NCI-H1694 (cell line): Measurements from ENCODE around the gene MAST3.
"Not testable (repeated sequence)": the region's sequence is repeated elsewhere in the genome, so short reads cannot be mapped to it uniquely, and the experiment has no call there.

Source experiments
- DNase-seq: peaks from one replicate; lab custom pipeline; 2025; lab: John Stamatoyannopoulos, UW

Gene MAST3

DNA sequence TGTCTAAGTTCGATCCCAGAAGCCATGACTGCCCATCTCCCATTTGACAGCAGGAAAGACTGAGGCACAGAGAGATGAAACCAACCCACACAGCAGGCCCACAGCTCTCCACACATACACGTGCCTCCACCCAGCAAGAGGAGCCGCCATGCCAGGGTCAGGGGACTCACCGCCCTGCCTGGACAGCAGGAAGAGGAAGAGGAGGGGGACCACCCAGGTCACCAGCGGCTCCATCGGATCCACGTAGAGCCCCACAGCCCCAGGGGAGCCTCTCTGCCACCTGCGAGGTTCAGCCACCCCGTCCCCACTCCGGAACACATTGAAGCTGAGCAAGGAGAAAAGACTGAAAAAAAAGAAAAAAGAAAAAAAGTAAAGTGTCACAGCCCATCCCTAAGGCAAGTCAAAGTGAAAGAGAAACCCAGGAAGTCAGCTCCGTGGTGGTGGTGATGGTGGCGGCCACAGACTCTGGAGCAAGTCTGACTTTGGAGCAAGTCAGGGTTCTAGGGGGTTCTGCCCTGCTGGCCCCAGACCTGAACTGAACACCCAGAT lies 10.9 kb upstream of the MAST3 start, which contains the start of gene IL12RB1:
IL12RB1 (minus strand) TSS at position 345 of the 549 bp plus-strand sequence; CDS start at position 234, 111 bp downstream.
- DNase-seq, result no peak

DNA sequence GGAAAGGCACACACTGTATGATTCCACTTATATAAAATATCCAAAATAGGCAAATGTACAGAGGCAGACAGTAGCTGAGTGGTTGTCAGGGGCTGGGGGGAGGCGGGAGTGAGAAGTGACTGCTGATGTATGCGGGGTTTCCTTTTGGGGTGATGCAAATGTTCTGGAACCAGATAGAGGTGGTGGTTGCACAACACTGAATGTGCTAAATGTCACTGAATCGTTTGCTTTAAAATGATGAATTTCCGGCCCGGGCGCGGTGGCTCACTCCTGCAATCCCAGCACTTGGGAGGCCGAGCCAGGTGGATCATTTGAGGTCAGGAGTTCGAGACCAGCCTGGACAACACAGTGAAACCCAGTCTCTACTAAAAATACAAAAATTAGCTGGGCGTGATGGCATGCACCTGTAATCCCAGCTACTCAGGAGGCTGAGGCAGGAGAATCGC lies 8.5 kb upstream of the MAST3 start:
- DNase-seq, result not testable (repeated sequence)

DNA sequence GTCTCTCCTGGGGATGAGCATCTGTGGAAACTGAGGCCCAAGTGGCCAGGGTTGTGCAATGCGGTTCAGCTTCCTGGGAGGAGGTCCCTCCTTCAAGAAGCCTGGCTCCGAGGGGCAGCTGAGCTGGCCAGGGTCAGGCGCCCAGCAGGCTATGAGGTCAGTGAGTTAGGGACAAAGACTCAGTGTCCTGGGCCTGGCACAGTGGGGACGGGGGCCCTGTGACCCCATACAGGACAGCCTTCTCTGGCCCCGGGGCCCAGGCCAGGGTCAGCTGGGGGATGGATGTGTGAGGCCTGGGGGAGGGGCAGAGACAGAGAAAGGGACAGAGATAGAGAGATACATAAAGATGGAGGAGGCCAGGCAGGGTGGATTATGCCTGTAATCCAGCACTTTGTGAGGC lies 7.9 kb upstream of the MAST3 start:
- DNase-seq, result no peak

DNA sequence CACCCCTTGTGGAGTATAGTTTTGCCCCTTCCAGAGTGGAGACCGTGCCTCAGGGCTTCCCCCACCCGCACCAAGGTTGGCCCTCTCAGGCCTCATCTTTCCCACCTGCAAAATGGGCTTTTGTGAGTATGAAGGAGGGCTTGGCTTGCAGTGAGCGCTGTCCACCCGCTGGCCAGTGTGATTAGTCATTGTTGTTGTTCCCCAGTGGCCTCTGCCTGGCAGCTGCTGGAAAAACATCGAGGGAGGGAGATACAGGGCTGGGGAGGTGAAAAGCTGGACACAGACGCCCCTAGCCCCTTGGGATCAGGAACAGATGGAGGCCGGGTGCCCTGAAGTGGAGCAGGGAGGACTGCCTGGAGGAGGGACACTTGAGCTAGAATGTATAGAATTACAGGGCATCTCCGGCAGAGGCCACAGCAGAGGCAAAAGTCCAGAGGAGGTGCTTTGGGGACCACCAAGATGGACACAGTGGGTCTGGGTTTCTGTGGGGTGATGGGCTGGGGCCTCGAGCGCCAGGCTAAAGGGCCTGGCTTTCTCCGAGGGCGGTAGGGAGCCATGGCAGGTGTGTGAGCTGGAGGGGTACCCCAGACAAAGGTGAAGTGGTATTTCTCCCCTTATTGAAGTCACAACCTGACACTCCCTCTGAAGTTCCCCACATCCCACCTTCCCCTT lies 6.9 kb upstream of the MAST3 start:
- no peak for DNase-seq

DNA sequence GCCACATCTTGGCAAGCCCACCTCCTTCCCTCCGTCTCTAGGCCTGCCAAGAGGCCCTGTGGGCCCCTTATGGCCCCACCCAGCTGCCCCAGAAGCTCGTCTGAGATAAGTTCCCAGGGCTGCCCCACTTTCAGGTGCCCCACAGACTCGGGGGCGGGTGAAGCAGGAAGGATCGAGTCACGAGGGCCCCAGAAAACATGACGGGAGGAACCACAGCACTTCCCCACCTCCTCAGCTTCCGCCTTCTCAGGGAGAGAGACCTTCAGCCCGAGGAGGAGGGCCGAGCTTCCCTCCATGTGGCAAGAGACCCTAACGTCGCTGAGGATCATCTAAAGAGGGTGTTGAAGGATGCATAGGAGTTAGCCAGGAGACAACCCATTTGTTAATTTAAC lies 6.4 kb upstream of the MAST3 start:
- DNase-seq, result no peak

DNA sequence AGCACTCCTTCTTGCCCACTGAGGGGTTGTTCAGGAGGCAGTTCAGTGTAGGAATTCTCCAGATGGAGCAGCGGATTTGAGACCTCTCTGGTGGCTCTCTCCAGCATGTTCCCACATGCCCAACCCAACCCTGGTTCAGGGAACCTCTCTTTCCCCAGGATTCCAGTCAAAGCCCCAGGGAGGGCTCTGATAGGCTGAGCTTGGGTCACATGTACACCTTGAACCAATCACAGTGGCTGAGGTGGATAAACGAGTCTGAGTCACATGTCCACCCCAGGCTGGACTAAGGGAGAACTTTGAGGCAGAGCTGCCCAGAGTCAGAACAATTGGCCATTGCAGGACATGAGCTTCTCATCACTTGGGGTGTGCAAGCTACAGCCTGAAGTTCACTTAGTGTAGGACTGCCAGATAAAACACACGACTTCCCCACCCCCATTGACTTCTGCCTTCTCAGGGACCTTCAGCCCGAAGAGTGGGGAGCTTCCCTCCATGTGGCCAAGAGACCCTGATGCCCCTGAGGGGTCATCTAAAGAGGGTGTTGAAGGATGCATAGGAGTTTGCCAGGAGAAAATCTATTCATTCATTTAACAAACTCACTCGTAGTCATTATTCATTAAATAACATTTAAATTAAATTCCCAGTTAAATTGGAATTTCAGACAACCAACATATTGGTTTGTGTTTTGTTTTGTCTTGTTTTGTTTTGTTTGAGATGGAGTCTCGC lies 4.0 kb upstream of the MAST3 start:
- no peak for DNase-seq

DNA sequence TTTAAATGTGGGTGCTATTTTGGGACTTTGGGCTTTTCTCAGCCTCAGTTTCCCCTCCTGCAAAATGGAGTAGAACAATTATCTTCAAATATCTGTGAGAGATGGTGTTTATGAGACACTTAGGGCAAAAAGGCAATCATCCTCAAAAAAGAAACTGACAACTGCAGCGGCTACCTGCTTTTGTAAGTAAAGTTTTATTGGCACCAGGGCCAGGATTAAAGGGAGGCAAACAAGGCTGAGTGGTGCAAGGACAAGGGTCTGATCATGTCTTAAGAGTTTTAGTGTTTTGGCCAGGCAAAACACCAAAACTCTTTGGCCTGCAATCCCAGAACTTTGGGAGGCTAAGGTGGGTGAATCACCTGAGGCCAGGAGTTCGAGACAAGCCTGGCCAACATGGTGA lies 1.3 kb upstream of the MAST3 start:
- DNase-seq, result no peak

DNA sequence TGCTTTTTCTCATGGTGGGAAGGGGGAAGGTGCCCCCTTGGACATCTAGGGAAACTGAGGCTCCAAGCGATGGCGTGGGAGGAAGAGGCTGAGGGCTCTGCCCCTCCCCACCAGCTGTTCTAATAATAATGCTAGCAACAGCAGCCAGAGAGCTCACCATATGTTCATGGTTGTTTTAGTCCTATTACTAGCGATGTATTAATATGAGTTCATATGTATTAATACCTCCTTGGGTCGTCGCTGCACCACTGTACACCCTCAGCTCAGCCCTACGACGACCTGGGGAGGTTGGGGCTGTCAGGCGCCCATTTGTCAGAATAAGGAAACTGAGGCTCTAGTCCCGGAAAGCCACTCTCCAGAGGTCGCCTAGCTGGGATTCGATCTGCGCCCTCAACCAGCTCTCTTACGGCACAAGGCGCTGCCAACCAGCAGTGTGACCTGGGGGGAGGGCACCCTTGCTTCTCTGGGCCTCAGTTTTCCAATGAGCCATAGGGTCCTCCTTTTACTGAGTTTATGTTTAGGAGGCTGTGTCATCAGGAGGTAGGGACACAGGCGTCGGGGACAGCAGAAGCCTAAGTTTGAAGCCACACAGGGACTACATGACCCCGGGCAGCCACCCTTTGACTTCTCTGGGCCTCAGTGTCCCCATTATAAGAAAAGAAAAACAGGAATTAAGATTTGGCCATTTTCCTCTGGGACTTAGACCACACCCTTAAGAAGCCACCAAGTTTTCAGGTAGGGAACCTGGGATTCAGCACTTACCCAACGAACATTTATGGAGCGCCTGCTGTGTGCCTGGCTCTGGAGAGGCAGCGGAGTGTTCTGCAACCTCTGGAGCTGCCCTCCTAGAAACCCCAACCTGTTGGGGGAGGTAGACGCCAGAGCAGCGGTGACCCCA lies 664 bp downstream of the MAST3 start:
- peak; percentile 69 for DNase-seq

DNA sequence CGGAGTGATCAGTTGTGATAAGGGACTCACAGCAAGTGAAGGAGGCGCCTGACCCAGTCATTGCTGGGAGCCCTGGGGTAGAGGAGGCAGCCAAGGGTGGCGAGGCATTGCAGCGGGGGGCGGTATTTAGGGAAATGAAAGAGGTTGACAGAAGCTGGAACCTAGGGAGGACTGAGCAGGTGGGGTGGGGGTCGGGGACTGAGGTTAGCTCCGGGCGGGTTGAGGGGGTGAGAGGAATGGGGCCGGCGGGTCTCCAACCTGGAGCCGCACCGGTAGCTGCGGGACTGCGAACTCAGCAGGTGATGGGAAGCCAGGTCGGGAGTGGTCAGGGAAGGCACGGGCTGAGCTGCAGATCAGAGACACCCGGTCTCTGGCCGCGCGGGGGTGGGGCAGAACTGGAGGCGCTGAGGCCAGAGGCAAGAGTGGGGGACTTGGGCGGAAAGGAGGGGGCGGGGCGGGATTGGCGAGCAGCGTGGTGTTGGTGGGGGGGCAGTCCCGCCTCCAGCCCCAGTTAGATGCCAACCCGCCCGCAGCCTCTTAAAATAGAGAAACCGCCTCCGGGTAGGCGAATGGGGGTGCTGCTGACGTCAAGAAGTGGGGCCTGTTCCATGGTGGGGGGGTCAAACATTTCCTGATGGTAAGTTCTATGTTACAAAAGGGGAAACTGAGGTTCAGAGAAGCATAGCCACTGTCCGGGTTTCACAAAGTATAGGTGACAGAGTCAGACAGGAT lies 1.5 kb downstream of the MAST3 start:
- DNase-seq, result no peak

DNA sequence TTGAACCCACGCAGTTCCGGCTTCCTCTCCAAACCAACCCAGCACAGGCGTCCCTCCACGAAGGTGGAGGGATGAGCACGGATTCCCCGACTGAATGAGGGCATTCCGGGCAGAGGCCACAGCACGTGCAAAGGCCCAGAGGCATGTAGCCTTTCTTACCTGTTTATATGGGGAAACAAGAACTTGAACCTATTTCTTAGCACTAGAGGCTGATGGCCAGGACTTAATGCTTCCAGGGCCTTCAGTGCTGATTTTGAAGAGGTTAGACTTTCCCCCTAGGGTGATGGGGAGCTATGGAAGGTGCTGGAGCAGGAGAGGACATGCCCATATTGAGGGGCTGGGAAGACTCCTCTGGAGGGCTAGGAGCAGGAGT lies 2.0 kb downstream of the MAST3 start:
- DNase-seq, result no peak

DNA sequence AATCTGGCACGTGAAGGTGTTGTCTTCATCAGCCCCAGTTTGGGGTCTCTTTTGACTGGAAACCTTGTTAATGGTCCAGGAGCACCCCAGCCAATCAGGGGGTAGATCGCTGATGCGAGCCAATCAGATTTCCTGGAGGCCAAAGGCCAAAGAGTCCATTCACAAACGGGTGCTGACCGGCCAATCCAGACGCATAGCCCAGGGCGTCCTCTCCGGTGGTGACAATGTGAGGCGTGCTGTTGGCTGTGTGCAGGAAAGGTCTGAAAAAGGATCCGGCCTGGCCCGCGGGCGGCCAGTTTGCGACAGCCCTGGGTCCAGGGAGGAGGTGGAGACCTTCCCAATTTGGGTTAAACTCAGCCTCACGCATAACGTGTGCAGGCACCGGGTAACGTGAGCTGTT lies 3.1 kb downstream of the MAST3 start:
- no peak for DNase-seq

DNA sequence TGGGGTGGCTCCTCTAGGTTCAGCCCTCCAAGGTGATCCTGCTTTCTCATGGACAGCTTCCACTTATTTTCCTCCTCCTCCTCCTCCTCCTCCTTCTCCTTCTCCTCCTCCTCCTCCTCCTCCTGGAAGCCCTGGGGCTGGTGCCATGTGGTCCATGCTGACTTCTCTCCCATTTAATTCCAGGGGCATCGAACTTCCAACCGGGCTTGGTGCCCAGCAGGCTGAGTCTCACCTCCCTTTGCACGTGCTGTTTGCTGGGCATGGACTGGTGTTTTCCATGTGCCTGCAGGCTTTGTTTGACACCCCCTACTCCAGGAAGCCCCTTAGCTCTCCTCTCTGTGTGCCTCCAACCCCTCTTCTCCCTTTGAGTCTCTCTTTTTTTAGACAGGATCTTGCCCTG lies 3.7 kb downstream of the MAST3 start:
- no peak for DNase-seq

DNA sequence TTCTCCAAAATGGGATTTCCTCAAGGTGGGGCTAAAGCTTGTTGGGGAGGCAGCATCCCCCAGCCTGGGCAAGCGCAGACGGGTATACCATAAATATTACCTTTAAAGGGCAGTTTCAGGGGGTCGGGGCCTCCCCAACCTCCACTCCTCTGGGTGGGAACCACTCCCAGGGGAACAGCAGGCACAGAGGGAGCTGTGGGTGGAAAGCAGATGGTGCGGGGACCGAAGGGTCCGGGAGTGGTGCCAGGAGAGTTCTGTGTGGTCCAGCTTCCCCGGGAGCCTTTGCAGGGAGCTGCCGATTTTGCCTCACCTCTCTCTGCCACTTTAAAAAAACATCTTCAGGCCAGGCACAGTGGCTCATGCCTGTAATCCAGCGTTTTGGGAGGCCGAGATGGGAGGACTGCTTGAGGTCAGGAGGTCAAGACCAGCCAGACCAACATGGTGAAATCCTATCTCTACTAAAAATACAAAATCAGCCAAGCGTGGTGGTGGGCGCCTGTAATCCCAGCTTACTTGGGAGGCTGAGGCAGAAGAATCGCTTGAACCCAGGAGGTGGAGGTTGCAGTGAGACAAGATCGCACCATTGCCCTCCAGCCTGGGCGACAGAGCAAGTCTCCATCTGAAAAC lies 5.5 kb downstream of the MAST3 start:
- DNase-seq, result peak; percentile 67

DNA sequence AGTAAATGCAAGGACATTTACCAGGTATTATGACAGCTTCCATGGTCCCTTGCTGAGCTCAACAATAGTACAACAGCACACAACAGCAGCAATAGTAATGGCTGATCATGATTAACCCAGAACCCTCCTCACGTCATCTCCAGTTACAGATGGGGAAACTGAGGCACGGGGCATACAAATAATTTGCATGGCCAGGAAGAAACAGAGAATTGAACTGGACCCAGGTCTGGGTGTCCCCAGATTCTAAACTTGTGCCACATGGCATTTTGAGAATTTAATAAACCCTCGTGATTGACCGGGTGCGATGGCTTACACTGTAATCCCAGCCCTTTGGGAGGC lies 7.2 kb downstream of the MAST3 start:
- DNase-seq, result no peak

DNA sequence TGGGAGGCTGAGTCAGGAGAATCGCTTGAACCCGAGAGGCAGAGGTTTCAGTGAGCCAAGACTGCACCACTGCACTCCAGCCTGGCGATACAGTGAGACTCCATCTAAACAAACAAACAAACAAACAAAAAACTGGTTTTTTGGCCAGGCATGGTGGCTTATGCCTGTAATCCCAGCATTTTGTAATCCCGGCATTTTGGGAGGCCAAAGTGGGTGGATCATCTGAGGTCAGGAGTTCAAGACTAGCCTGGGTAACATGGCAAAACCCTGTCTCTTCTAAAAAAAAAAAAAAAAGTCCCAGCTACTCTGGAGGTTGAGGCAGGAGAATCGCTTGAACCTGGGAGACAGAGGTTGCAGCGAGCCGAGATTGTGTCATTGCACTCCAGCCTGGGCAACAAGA lies 7.7 kb downstream of the MAST3 start:
- not testable (repeated sequence) for DNase-seq

DNA sequence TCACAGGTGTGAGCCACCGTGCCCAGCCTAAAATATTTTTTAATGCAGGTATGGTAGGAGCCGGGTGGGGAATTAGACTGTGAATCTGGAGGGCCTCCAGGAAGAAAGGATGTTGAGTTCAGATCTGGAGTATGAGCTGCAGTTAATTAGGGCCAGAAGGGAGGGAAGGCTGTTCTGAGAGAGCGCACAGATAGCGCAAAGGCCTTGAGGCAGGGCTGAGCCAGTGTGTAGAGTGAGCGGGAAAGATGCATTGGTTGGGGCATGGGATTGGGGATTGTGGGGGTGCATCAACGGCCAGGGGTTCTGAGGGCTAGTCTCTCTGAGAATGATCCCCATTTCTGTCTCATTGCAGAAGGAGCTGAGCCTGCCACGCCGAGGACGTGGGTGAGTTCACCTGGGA lies 9.7 kb downstream of the MAST3 start:
- no peak for DNase-seq

DNA sequence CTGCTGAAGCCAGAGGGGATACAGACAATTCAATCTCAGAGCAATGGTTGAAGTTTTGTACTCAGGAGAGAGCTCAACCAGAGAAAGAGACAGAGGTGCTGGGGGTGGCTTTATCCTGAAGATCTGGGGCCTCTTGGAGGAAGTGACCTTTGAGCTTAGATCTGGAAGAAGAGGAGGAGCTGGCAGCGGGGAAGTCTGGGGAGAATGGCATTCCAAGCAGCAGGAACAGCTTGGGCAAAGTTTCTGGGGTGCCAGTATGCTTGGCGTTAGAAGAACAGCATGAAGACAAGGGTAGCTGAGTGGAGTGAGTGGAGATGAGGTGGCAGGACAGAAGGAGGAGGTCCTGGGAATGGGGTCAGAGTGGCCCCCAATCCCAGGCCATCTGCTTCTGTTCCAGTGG lies 11.3 kb downstream of the MAST3 start:
- DNase-seq, result no peak

DNA sequence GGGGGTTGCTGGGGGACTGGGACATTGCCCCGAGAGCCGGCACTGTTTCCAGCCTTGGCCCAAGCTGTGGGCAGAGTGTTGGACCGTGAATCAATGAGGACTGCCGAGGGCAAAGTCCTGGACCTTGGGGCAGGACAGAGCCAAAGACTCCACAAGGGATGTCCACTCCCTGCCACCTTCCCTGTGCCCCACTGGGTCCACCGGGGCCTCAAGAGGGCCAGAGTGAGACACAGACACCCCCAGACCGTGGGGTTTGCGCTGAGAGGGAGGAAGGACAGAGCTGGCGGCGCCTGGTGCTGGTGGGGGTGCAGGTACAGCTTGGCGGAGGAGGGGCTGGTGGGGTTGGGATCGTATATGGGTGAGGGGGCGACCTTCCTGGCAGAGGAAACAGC lies 11.8 kb downstream of the MAST3 start:
- DNase-seq, result no peak

DNA sequence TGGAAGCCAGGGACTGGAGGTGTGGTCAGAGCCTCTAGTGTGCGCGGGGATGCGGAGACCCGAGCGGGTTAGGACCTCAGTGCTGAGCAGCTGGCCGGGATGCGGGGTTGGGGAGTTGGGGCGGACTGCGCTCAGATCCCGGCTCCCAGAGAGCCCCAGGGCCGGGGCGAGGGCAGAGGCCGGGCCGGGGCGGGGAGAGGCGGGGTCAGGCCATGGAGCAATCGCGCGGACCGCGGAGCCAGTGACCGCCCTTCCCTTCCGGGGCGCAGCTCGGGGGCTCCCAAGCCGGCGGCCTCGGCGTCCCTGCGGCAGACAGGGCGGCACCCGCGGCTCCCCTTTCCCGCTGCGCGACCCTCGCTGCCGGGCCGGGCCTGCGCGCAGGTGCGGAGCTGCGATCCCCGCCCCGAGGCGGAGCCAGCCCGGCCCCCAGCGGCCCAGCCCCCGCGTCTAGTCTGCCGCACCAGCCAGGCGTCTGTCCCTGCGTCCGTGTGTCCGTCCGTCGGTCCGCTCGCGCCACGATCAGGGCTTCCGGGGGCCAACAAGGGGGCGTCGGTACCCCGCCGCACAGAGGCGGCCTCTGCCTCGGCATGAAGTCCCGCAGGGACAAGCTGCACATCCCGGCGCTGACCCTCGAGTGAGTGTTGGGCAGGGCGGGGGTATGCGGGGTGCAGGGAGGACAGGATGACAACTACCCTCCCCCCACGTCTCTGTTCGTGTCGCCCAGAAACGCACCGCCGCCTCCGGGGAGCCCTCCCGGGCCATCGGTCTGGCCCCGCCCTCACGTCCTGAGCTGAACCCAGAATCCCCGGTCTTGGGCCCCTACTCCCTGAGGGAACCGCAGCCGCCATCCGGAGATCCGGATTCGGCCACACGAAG lies 12.4 kb downstream of the MAST3 start:
- no peak for DNase-seq

DNA sequence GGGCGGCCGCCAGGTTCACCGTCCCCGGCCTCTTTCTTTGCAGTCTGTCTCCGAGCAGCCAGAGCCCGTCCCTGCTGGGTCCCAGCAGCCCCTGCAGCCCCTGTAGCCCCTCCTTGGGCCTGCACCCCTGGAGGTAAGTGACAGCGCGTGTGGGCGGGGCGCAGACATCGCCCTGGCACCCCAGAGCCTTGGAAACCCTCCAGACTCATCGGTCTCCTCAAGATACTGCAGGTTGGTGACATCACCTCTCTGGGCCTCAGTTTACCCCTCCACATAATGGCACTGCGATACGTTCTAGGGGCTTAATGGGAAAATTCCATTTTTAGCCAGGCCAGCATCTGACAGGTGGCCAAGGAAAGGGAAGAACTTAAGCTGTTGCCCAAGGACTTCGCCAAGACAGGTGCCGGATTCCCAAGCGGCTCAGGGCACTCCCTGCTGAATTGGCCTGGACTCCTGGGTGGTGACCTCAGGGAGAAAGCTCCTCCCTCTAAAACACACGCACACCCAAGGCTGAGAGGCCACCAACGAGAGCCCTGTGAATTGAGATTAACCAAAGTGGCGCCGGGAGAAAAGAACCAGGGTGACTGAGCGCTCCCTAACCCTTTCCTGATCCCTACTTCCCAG lies 13.1 kb downstream of the MAST3 start:
- DNase-seq, result no peak
